Right hindlimb (tissue), 1 donor: ENCODE results near the gene OR1J2.

ENCODE experiments used
- DNase-seq: peaks from one replicate; pipeline ENCODE4 v3.0.0-alpha.2; 2018

The OR1J2 gene

DNA sequence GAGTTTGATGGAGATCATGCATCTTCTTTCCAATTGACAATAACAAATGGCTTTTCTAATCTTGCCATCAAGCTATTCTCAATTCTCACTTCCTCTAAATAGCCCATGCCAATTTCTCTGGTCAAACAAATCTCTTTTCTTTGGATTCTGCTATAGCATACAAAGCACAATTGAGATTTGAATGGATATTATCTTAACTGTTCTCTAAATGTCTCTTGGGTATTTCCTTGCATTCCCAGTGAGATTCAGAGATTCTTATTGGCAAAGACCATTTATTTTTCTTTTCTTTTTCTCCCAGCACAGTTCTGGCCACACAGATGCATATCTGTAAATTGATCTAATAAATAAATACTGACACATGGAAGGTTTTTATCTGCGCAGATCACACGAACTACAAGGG is 42.2 kb downstream of the OR1J2 start, which contains the start of gene OR1N2:
Gene OR1N2 (plus strand): TSS at position 301 of the 400 bp plus-strand sequence. CDS start 100 bp downstream, outside the sequence.
- DNase-seq: no peak
